GM12878 (cell line): ENCODE results near the gene TRIP6. TPM values are rescaled to one million over a fixed set of nuclear protein-coding genes. Genes with fewer than 3 reads are reported as not detected.

ENCODE experiments used
- CHD2 ChIP-seq: IDR thresholded peaks from 2 replicates; pipeline ENCODE4 v1.6.1; 2011; ENCODE audit warnings: low read depth, low read length, improper control_type of control experiment, borderline replicate concordance
- CTCF ChIP-seq, 3 experiments: IDR thresholded peaks in 2 of 3; conservative IDR thresholded peaks in 1 of 3; 2 replicates each; pipeline ENCODE4 v1.5.1; 2011; ENCODE audit warnings: low read depth in 3 of 3, low read length in 3 of 3, mild to moderate bottlenecking in 3 of 3, control low read depth in 2 of 3, moderate library complexity in 2 of 3, inconsistent platforms in 1 of 3, mixed read lengths in 1 of 3; ENCODE audit not compliant: control insufficient read depth in 2 of 3, insufficient read depth in 1 of 3; ENCODE audit errors: extremely low read depth in 1 of 3
- MTA2 ChIP-seq: fragments of 450-650 bp; IDR thresholded peaks from 2 replicates; pipeline ENCODE4 v1.6.1; 2016; ENCODE audit warnings: low read depth, mild to moderate bottlenecking, moderate library complexity
- POLR2AphosphoS5 ChIP-seq: IDR thresholded peaks from 2 replicates; pipeline ENCODE4 v1.6.1; 2011; ENCODE audit warnings: mild to moderate bottlenecking, low read length, inconsistent platforms
- RELB ChIP-seq: fragments of 450-650 bp; IDR thresholded peaks from 2 replicates; pipeline ENCODE4 v1.6.1; 2017; ENCODE audit warnings: low read depth, mild to moderate bottlenecking, moderate library complexity
- ZBTB33 ChIP-seq: fragments of 450-650 bp; IDR thresholded peaks from 2 replicates; pipeline ENCODE4 v1.6.1; 2017; ENCODE audit warnings: mild to moderate bottlenecking
- polyA plus RNA-seq, 11 experiments: library from polyadenylated mRNA; depleted of rRNA in 4 of 11; unstranded in 6 of 11; stranded (reverse) in 5 of 11; fragments of >200 nt; fragmentation: Nextera tagmentation in 4 of 11; fragmentation: Illumina TruSeq in 1 of 11; extraction: Ambion mirVana in 4 of 11; extraction: Trizol in 1 of 11; gene quantifications; 1 replicate in 1 of 11; 2 replicates in 10 of 11; pipeline versions ENCODE4 v1.2.1 to v1.2.3, GENCODE V29; 2011 to 2016; ENCODE audit warnings: inconsistent platforms in 2 of 11, missing spikeins in 2 of 11, low read depth in 1 of 11
- total RNA-seq, 4 experiments: library from RNA; depleted of rRNA in 3 of 4; stranded (reverse); fragments of >200 nt in 3 of 4; fragmentation: Illumina TruSeq in 1 of 4; extraction: Trizol in 1 of 4; gene quantifications; 2 replicates each; pipeline versions ENCODE4 v1.2.1 to v1.2.3, GENCODE V29; 2013 to 2021

Gene TRIP6
- total and polyA plus RNA-seq, 10 of the 15 experiments (the other 5 are each of a cell fraction or from before 2014, with no cell fraction given), result 2.5 to 47.4 (median 25.5) TPM

GRCh38 chr7:100867040-100867775, at the start of gene TRIP6 (continued):
- TF ChIP-seq CTCF (IDR thresholded peaks at IDR 0.05 in 2 of 3, conservative IDR thresholded peaks at IDR 0.05 in 1 of 3; ENCODE audit: control insufficient read depth in 2 of 3, extremely low read depth in 1 of 3, insufficient read depth in 1 of 3, low read depth in 3 of 3, low read length in 3 of 3), result no peak
- TF ChIP-seq RELB, result peak; percentile 63
- no peak for TF ChIP-seq MTA2
- TF ChIP-seq ZBTB33, result no peak
- 0 out of 2 replicates have a peak, but pooled peaks have one; percentile 44 for TF ChIP-seq CHD2
- TF ChIP-seq POLR2AphosphoS5, result no peak
- TF ChIP-seq, all 136 proteins: peak for 35
